Activated T-helper 1 cell treated with anti-CD3 and anti-CD28 coated beads, Interleukin-12 subunit alpha, Interleukin-12 subunit beta, Interleukin-2, Interleukin-4 antibody, amounts not matched to agents 30 ng/mL and 10 ng/mL and 1 ng/mL, durations not matched to agents 14 hours and 24 hours and 36 hours (primary cell): Measurements from ENCODE around the gene GCLC. TPM values are rescaled to one million over a fixed set of nuclear protein-coding genes. Genes with fewer than 3 reads are reported as not detected.

Experiments used
- DNase-seq: peaks from one replicate; pipeline ENCODE4 v3.0.0; 2021; ENCODE audit warnings: low spot score
- H3K27ac Mint-ChIP-seq: one replicate; pipeline ENCODE4 v1.8.0; 2021; ENCODE audit warnings: mild to moderate bottlenecking, mixed read lengths
- H3K27me3 Mint-ChIP-seq: one replicate; pipeline ENCODE4 v1.8.0; 2022; ENCODE audit warnings: mild to moderate bottlenecking, moderate library complexity, mixed read lengths; ENCODE audit not compliant: insufficient read depth
- H3K36me3 Mint-ChIP-seq: one replicate; pipeline ENCODE4 v1.8.0; 2021; ENCODE audit warnings: low read depth, mixed read lengths
- H3K4me1 Mint-ChIP-seq: one replicate; pipeline ENCODE4 v1.8.0; 2021; ENCODE audit warnings: low read depth, mixed read lengths
- H3K4me3 Mint-ChIP-seq: one replicate; pipeline ENCODE4 v1.8.0; 2021; ENCODE audit warnings: mild to moderate bottlenecking, moderate library complexity, mixed read lengths
- H3K9me3 Mint-ChIP-seq: one replicate; pipeline ENCODE4 v1.8.0; 2021; ENCODE audit warnings: mixed read lengths
- intact Hi-C: fragments of 100-400 bp; cut with micrococcal nuclease; formaldehyde crosslinking; loops from one replicate; pipeline ENCODE4 v1.15.1; 2024
- total RNA-seq: library from RNA; stranded (reverse); gene quantifications from 2 replicates; pipeline ENCODE4 v1.2.3, GENCODE V29; 2022

GCLC gene
- total RNA-seq, 1 donor from 2014 or later = 26.1 TPM

DNA sequence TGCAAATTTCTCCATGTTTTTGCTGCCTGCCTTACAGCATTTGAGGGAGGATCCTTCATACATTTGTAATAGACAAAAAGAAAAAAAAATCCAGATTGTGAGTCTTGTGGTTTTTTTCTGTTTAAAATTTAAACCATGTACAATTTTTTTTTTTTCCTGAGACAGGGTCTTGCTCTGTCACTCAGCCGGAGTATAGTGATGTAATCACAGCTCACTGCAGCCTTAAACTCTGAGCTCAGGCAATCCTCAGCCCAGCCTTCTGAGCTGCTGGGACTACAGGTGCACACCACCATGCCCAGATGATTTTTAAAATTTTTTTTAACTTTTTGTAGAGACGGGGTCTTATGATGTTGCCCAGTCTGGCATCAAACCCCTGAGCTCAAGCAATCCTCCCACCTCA, 97.0 kb downstream of the GCLC start:
- H3K4me3 Mint-ChIP-seq = no peak overlapping the region
- no peak for DNase-seq
- H3K36me3 Mint-ChIP-seq = no peaks in the 10 kb centered on the region
- no peaks in the 10 kb centered on the region for H3K9me3 Mint-ChIP-seq
- intact Hi-C loops = no loop called here
- H3K27me3 Mint-ChIP-seq = peaks cover 11% of the 10 kb centered on the region
- no peak overlapping the region for H3K27ac Mint-ChIP-seq
- no peaks in the 10 kb centered on the region for H3K4me1 Mint-ChIP-seq

Other genes with a start within 250 kb of the GCLC start
- 121 and 131 TPM in 2 replicates for gene ELOVL5, start 196.2 kb downstream of the GCLC start, total RNA-seq
- gene KLHL31, start 120.7 kb upstream of the GCLC start, total RNA-seq = 0.13 and 0.22 TPM in 2 replicates
- gene LRRC1, start 249.9 kb upstream of the GCLC start, total RNA-seq = 1.7 and 1.9 TPM in 2 replicates